ENCODE data around the gene DNAJB7.

DNA sequence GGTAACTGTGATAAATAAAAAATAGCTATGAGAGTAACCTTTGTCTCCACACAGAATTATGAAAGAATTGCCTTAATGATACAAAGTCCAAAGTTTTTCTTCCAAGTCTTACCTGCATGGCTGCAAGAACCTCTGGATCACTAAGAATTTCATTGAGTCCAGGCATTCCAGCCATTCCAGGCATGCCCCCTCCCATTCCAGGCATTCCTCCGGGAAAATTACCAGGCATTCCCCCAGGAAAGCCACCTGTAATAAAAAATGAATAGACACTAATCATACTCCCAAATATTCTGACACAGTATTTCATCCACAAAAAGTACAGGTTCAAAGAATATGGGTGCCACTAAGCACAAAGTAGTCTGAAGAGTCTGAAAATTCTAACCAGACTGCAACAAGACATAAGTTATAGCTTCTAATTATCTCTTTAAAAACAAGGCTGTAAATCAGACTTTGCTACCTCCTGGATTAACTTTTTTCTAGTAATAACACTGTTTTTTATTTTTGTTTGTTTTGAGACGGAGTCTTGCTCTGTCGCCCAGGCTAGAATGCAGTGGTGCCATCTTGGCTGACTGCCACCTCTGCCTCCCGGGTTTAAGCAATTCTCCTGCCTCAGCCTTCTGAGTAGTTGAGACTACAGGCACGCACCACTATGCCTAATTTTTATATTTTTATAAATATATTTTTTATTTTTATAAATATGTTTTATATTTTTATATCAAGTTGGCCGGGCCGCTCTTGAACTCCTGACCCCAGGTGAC, 34.8 kb downstream of the DNAJB7 start:
- TF ChIP-seq, protein P1, sequence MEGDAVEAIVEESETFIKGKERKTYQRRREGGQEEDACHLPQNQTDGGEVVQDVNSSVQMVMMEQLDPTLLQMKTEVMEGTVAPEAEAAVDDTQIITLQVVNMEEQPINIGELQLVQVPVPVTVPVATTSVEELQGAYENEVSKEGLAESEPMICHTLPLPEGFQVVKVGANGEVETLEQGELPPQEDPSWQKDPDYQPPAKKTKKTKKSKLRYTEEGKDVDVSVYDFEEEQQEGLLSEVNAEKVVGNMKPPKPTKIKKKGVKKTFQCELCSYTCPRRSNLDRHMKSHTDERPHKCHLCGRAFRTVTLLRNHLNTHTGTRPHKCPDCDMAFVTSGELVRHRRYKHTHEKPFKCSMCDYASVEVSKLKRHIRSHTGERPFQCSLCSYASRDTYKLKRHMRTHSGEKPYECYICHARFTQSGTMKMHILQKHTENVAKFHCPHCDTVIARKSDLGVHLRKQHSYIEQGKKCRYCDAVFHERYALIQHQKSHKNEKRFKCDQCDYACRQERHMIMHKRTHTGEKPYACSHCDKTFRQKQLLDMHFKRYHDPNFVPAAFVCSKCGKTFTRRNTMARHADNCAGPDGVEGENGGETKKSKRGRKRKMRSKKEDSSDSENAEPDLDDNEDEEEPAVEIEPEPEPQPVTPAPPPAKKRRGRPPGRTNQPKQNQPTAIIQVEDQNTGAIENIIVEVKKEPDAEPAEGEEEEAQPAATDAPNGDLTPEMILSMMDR (IDR thresholded peaks at IDR 0.05) = no peak
- no peak for TF ChIP-seq EZH2 (IDR thresholded peaks at IDR 0.05; ENCODE audit: borderline replicate concordance, insufficient read depth, low read depth, low read length, poor library complexity, severe bottlenecking)

Measured in B cell (primary cell).